Naive B cell (primary cell): ENCODE results near the gene SPAG9. TPM values are rescaled to one million over a fixed set of nuclear protein-coding genes. Genes with fewer than 3 reads are reported as not detected.

Experiments
- ATAC-seq, 2 donors: fragments of 150-1000 bp; cut with Tn5 transposase; 2 replicates each; pipeline ENCODE4 v1.10.0; 2021; ENCODE audit warnings: low read depth in 2 of 2, mild to moderate bottlenecking in 2 of 2, moderate library complexity in 2 of 2
- DNase-seq: peaks from one replicate; pipeline ENCODE4 v3.0.0; 2022
- H3K27ac Mint-ChIP-seq, 6 donors: one replicate each; pipeline ENCODE4 v1.8.0; 2020 to 2022; ENCODE audit warnings: mild to moderate bottlenecking in 6 of 6, mixed read lengths in 6 of 6, moderate library complexity in 5 of 6, inconsistent platforms in 2 of 6
- H3K27me3 Mint-ChIP-seq, 3 donors: one replicate each; pipeline ENCODE4 v1.8.0; 2021 to 2022; ENCODE audit warnings: mixed read lengths in 3 of 3, mild to moderate bottlenecking in 1 of 3
- H3K36me3 Mint-ChIP-seq, 2 donors: one replicate each; pipeline ENCODE4 v1.8.0; 2020 to 2022; ENCODE audit warnings: mixed read lengths in 2 of 2, inconsistent platforms in 1 of 2, mild to moderate bottlenecking in 1 of 2
- H3K4me1 Mint-ChIP-seq, 3 donors: one replicate each; pipeline ENCODE4 v1.8.0; 2020 to 2022; ENCODE audit warnings: mixed read lengths in 3 of 3, inconsistent platforms in 1 of 3, mild to moderate bottlenecking in 1 of 3, moderate library complexity in 1 of 3
- H3K4me3 Mint-ChIP-seq, 8 donors: one replicate each; pipeline ENCODE4 v1.8.0; 2020 to 2022; ENCODE audit warnings: mild to moderate bottlenecking in 8 of 8, mixed read lengths in 8 of 8, moderate library complexity in 8 of 8, inconsistent platforms in 2 of 8
- H3K9me3 Mint-ChIP-seq, 7 donors: one replicate each; pipeline ENCODE4 v1.8.0; 2020 to 2022; ENCODE audit warnings: mixed read lengths in 7 of 7, mild to moderate bottlenecking in 5 of 7, inconsistent platforms in 2 of 7, moderate library complexity in 1 of 7
- polyA plus RNA-seq, 6 donors: library from polyadenylated mRNA; unstranded; fragments of 300-500 nt; fragmentation: Illumina TruSeq; gene quantifications; one replicate each; pipeline ENCODE4 v1.2.3, GENCODE V29; 2021; ENCODE audit warnings: low read depth in 6 of 6

The SPAG9 gene
- polyA plus RNA-seq, 6 donors from 2014 or later, result 1.9 to 7.2 (median 5.2) TPM

GRCh38 chr17:50955160-50955559 is 165.5 kb downstream of the SPAG9 start:
- H3K27ac Mint-ChIP-seq, result peak overlapping the region in 1 of 6 donors; percentile 74

GRCh38 chr17:50954641-50955121 is 166.0 kb downstream of the SPAG9 start:
- peaks cover 6 to 13% (median 9%) of the 10 kb centered on the region in 3 donors for H3K27me3 Mint-ChIP-seq
- ATAC-seq (no peak), DNase-seq (no peak)
- H3K36me3 Mint-ChIP-seq, result no peaks in the 10 kb centered on the region
- H3K4me3 Mint-ChIP-seq, result no peak overlapping the region
- H3K27ac Mint-ChIP-seq, result peak overlapping the region in 1 of 6 donors; percentile 74
- peaks cover 11 to 17% (median 16%) of the 10 kb centered on the region in 3 donors for H3K4me1 Mint-ChIP-seq
- H3K9me3 Mint-ChIP-seq, result no peaks in the 10 kb centered on the region

More at GRCh38 chr17:50955160-50955559, 165.5 kb downstream of the SPAG9 start:
- no peak for ATAC-seq
- H3K4me3 Mint-ChIP-seq, result no peak overlapping the region
- H3K4me1 Mint-ChIP-seq, result peaks cover 11 to 16% (median 16%) of the 10 kb centered on the region in 3 donors
- no peak for DNase-seq
- no peaks in the 10 kb centered on the region for H3K36me3 Mint-ChIP-seq
- H3K27me3 Mint-ChIP-seq, result peaks cover 6 to 13% (median 9%) of the 10 kb centered on the region in 3 donors
- H3K9me3 Mint-ChIP-seq, result no peaks in the 10 kb centered on the region

- ATAC-seq (no peak), DNase-seq (no peak)
- H3K9me3 Mint-ChIP-seq, result no peaks in the 10 kb centered on the region
- no peak overlapping the region for H3K4me3 Mint-ChIP-seq
- H3K27me3 Mint-ChIP-seq, result peaks cover 6 to 13% (median 9%) of the 10 kb centered on the region in 3 donors
- no peak overlapping the region for H3K27ac Mint-ChIP-seq
- H3K4me1 Mint-ChIP-seq, result peaks cover 11 to 17% (median 16%) of the 10 kb centered on the region in 3 donors
- H3K36me3 Mint-ChIP-seq, result no peaks in the 10 kb centered on the region
Observed at GRCh38 chr17:50953831-50954601, 166.7 kb downstream of the SPAG9 start.

GRCh38 chr17:50953518-50953830 is 167.2 kb downstream of the SPAG9 start:
- Mint-ChIP-seq H3K27me3 (peaks cover 6 to 13% (median 9%) of the 10 kb centered on the region in 3 donors), H3K36me3 (no peaks in the 10 kb centered on the region), H3K9me3 (no peaks in the 10 kb centered on the region), H3K4me1 (peaks cover 11 to 17% (median 16%) of the 10 kb centered on the region in 3 donors), H3K4me3 (no peak overlapping the region), H3K27ac (no peak overlapping the region)
- DNase-seq (no peak), ATAC-seq (no peak)

GRCh38 chr17:50952889-50953288 is 167.8 kb downstream of the SPAG9 start:
- H3K27ac Mint-ChIP-seq, result no peak overlapping the region
- no peaks in the 10 kb centered on the region for H3K36me3 Mint-ChIP-seq

GRCh38 chr17:50952013-50952412 is 168.7 kb downstream of the SPAG9 start:
- ATAC-seq, result no peak
- Mint-ChIP-seq H3K4me1 (peaks cover 11 to 17% (median 16%) of the 10 kb centered on the region in 3 donors), H3K4me3 (no peak overlapping the region), H3K27me3 (peaks cover 6 to 14% (median 13%) of the 10 kb centered on the region in 3 donors), H3K9me3 (no peaks in the 10 kb centered on the region), H3K27ac (no peak overlapping the region), H3K36me3 (no peaks in the 10 kb centered on the region)
- DNase-seq, result no peak

More at GRCh38 chr17:50952889-50953288, 167.8 kb downstream of the SPAG9 start:
- DNase-seq (no peak), ATAC-seq (no peak)
- peaks cover 11 to 17% (median 16%) of the 10 kb centered on the region in 3 donors for H3K4me1 Mint-ChIP-seq
- H3K9me3 Mint-ChIP-seq, result no peaks in the 10 kb centered on the region
- no peak overlapping the region for H3K4me3 Mint-ChIP-seq
- peaks cover 6 to 13% (median 9%) of the 10 kb centered on the region in 3 donors for H3K27me3 Mint-ChIP-seq

- Mint-ChIP-seq H3K9me3 (no peaks in the 10 kb centered on the region), H3K27me3 (peaks cover 6 to 14% (median 13%) of the 10 kb centered on the region in 3 donors), H3K36me3 (no peaks in the 10 kb centered on the region), H3K4me3 (peak overlapping the region in 6 of 8 donors; percentile 31 to 88 (median 52)), H3K27ac (peak overlapping the region in 3 of 6 donors; percentile 28 to 89 (median 56)), H3K4me1 (peaks cover 8 to 11% (median 10%) of the 10 kb centered on the region in 3 donors)
- ATAC-seq (peak; percentile 83 to 88), DNase-seq (peak; percentile 24)
Observed at GRCh38 chr17:50949989-50950877, 170.4 kb downstream of the SPAG9 start.

GRCh38 chr17:50949128-50949988 is 171.3 kb downstream of the SPAG9 start:
- H3K4me1 Mint-ChIP-seq, result peaks cover 8 to 11% (median 10%) of the 10 kb centered on the region in 3 donors

GRCh38 chr17:50948711-50949110 is 172.0 kb downstream of the SPAG9 start:
- Mint-ChIP-seq H3K36me3 (no peaks in the 10 kb centered on the region), H3K4me3 (no peak overlapping the region), H3K27ac (no peak overlapping the region), H3K4me1 (peaks cover 9 to 16% (median 14%) of the 10 kb centered on the region in 3 donors), H3K9me3 (no peaks in the 10 kb centered on the region), H3K27me3 (peaks cover 6 to 21% (median 9%) of the 10 kb centered on the region in 3 donors)
- no peak for ATAC-seq
- DNase-seq, result no peak

More at GRCh38 chr17:50949128-50949988, 171.3 kb downstream of the SPAG9 start:
- Mint-ChIP-seq H3K27me3 (peaks cover 6 to 15% (median 8%) of the 10 kb centered on the region in 3 donors), H3K27ac (no peak overlapping the region), H3K36me3 (no peaks in the 10 kb centered on the region), H3K4me3 (no peak overlapping the region), H3K9me3 (no peaks in the 10 kb centered on the region)
- DNase-seq (no peak), ATAC-seq (no peak)

- H3K4me3 Mint-ChIP-seq, result peak overlapping the region in 1 of 8 donors; percentile 60
- H3K36me3 Mint-ChIP-seq, result no peaks in the 10 kb centered on the region
- H3K9me3 Mint-ChIP-seq, result no peaks in the 10 kb centered on the region
- peaks cover 6 to 29% (median 10%) of the 10 kb centered on the region in 3 donors for H3K27me3 Mint-ChIP-seq
- no peak for ATAC-seq
- H3K27ac Mint-ChIP-seq, result peak overlapping the region in 1 of 6 donors; percentile 17
- DNase-seq, result no peak
- H3K4me1 Mint-ChIP-seq, result peaks cover 12 to 16% (median 14%) of the 10 kb centered on the region in 3 donors
Observed at GRCh38 chr17:50947782-50948543, 172.7 kb downstream of the SPAG9 start.

- H3K36me3 Mint-ChIP-seq, result no peaks in the 10 kb centered on the region
- ATAC-seq (no peak), DNase-seq (no peak)
- no peak overlapping the region for H3K27ac Mint-ChIP-seq
- H3K4me1 Mint-ChIP-seq, result peaks cover 12 to 16% (median 14%) of the 10 kb centered on the region in 3 donors
- no peaks in the 10 kb centered on the region for H3K9me3 Mint-ChIP-seq
- H3K27me3 Mint-ChIP-seq, result peaks cover 6 to 37% (median 18%) of the 10 kb centered on the region in 3 donors
- no peak overlapping the region for H3K4me3 Mint-ChIP-seq
Observed at GRCh38 chr17:50946891-50947781, 173.5 kb downstream of the SPAG9 start.
